Hepatocyte (in vitro differentiated cells): ENCODE data around the gene RASSF4.

ENCODE experiments used
- EZH2 ChIP-seq: fragments of 200-600 bp; sonication (generic); IDR thresholded peaks from 2 replicates; pipeline ENCODE4 v1.6.1; 2016; ENCODE audit warnings: antibody characterized with exemption, mild to moderate bottlenecking, borderline replicate concordance
- EZH2phosphoT487 ChIP-seq: fragments of 200-600 bp; sonication (generic); IDR thresholded peaks from one replicate; pipeline ENCODE4 v1.6.1; 2018; ENCODE audit warnings: antibody characterized with exemption, mild to moderate bottlenecking, low read depth, moderate library complexity; ENCODE audit not compliant: unreplicated experiment, severe bottlenecking
- TF ChIP-seq, protein P1 (sequence below): fragments of 200-600 bp; sonication (generic); IDR thresholded peaks from 2 replicates; pipeline ENCODE4 v1.5.1; 2016; ENCODE audit warnings: antibody characterized with exemption, mild to moderate bottlenecking; ENCODE audit not compliant: poor library complexity

DNA sequence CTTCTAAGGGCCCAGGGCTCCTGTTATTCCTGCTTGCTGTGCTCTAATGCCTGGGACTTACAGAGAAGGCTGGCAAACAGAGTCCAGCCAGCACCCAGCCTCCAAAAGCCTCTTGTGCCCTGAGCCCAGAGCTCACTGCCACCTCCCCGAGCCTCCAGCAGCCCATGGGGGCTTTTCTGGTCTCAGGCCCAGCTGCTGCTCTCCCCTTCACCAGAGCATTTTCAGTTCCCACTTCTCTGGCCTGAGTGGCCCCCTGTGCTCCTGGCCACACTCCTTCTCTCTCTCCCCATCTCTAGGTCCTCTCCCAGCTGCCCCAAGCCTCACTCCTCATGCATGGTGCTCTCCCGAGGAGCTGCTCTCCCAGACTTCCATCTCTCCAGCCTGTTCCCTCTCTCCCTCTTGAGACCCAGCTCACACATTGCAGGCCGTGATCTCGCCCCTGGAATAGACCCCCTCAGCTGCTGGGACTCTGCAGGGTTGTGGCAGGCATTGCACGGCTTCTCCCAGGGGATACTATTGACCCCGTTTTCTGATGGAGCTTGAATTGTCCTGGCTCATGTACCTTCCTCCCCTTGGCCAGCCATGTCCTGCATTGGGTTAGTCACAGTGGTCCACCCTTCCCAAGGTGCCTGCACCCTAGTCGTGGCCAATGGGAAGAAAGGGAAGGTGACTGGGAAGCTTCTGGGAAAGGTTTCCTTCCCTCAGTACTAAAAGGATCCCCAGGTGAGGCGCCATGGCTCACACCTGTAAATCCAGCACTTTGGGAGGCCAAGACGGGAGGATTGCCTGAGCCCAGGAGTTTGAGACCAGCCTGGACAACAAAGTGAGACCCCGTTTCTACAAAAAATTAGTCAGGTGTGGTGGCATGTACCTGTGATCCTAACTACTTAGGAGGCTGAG lies 9.0 kb upstream of the RASSF4 start:
- no peak for TF ChIP-seq EZH2
- TF ChIP-seq, protein P1, sequence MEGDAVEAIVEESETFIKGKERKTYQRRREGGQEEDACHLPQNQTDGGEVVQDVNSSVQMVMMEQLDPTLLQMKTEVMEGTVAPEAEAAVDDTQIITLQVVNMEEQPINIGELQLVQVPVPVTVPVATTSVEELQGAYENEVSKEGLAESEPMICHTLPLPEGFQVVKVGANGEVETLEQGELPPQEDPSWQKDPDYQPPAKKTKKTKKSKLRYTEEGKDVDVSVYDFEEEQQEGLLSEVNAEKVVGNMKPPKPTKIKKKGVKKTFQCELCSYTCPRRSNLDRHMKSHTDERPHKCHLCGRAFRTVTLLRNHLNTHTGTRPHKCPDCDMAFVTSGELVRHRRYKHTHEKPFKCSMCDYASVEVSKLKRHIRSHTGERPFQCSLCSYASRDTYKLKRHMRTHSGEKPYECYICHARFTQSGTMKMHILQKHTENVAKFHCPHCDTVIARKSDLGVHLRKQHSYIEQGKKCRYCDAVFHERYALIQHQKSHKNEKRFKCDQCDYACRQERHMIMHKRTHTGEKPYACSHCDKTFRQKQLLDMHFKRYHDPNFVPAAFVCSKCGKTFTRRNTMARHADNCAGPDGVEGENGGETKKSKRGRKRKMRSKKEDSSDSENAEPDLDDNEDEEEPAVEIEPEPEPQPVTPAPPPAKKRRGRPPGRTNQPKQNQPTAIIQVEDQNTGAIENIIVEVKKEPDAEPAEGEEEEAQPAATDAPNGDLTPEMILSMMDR = no peak
- TF ChIP-seq EZH2phosphoT487 = no peak
